ENCODE measurements around the gene CFAP251.
"Not testable (repeated sequence)": the region's sequence is repeated elsewhere in the genome, so short reads cannot be mapped to it uniquely, and the experiment has no call there.

Gene CFAP251, protein sequence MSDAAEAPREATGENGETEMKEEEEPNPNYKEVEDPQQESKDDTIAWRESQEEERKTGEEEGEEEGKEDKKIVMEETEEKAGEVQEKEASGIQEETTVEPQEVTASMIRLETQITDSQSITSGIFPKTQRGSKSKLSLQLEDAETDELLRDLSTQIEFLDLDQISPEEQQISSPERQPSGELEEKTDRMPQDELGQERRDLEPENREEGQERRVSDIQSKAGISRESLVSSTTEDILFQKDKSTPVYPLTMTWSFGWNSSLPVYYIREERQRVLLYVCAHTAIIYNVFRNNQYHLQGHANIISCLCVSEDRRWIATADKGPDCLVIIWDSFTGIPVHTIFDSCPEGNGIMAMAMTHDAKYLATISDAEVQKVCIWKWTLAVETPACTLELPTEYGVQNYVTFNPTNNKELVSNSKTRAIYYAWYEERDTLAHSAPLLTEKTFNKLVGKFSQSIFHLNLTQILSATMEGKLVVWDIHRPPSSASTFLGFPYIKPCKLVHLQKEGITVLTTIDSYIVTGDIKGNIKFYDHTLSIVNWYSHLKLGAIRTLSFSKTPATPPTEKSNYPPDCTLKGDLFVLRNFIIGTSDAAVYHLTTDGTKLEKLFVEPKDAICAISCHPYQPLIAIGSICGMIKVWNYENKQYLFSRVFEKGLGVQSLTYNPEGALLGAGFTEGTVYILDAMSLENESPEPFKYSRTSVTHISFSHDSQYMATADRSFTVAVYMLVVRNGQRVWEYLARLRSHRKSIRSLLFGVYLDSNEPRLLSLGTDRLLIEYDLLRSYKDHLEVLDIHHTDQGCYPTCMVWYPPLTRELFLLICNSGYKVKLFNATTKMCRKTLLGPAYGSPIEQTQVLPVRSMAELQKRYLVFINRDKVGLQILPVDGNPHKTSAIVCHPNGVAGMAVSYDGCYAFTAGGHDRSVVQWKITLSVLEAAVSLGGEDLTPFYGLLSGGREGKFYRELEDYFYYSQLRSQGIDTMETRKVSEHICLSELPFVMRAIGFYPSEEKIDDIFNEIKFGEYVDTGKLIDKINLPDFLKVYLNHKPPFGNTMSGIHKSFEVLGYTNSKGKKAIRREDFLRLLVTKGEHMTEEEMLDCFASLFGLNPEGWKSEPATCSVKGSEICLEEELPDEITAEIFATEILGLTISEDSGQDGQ

DNA sequence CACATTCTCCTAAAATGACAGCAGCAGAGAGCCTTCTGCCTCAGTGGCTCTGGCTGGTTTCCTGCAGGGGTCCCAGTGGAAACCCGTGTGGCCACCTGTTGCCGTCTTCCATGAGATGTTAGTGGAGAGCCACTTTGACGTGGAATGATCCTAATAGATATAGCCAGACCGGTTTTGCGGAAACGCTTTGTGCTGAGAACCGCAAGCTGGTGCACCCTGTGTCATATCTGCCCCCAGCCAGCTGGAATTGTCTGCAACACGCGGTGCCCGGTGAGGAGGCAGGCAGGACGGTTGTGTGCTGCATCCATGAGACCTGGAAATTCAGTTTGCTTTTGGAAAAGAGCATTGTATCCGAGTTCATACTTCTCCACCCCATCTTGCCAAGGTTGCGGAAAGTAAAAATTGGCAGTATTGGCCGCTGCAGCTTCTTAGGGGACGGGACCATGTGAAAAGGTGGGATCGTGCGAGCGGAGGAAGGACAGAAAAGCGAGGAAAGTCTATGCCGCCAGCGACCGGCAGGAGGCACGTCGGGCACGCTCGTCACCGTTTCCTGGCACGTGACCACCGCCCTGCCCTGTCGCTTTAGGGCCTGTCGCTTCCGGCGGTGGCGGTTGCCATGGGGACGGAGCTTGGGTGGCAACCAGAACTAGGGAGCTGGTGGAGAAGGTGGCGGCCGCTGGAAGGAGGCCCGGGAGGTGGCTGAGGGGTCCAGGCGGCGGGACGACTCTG is at the start of gene CFAP251:
Gene CFAP251 (plus strand): TSS at position 643 of the 729 bp plus-strand sequence. CDS start 2,714 bp downstream, outside the sequence.
- peak; percentile 79 for DNase-seq
- in situ Hi-C loops (cut with HindIII; ENCODE audit: low pct_ligation_motif_present, low pct_unique_long_range_greater_than_20kb, low sequenced_read_pairs), result no loop called here

DNA sequence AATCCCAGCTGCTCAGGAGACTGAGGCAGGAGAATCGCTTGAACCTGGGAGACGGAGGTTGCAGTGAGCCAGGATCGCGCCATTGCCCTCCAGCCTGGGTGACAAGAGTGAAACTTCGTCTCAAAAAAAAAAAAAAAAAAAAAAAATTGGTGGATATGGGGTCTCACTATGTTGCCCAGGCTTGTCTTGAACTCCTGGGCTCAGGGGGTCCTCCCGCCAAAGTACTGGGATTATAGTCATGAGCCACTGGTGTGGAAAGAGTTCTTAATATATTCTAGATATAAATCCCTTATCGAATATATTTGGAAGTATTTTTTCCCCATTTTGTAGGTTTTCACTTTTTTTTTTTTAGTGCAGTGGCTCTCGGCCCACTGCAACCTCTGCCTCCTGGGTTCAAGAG is 49.2 kb upstream of the CFAP251 start:
- in situ Hi-C loops (cut with HindIII; ENCODE audit: low pct_ligation_motif_present, low pct_unique_long_range_greater_than_20kb, low sequenced_read_pairs); DNase-seq: not testable (repeated sequence)

- no peak for DNase-seq
Observed at GRCh38 chr12:121871467-121871866, 46.9 kb upstream of the CFAP251 start.

GRCh38 chr12:121872546-121873215 is 45.7 kb upstream of the CFAP251 start:
- DNase-seq, result no peak
- in situ Hi-C loops (cut with HindIII; ENCODE audit: low pct_ligation_motif_present, low pct_unique_long_range_greater_than_20kb, low sequenced_read_pairs), result no loop called here

More at GRCh38 chr12:121871467-121871866, 46.9 kb upstream of the CFAP251 start:
- in situ Hi-C loops (cut with HindIII; ENCODE audit: low pct_ligation_motif_present, low pct_unique_long_range_greater_than_20kb, low sequenced_read_pairs), result no loop called here

DNA sequence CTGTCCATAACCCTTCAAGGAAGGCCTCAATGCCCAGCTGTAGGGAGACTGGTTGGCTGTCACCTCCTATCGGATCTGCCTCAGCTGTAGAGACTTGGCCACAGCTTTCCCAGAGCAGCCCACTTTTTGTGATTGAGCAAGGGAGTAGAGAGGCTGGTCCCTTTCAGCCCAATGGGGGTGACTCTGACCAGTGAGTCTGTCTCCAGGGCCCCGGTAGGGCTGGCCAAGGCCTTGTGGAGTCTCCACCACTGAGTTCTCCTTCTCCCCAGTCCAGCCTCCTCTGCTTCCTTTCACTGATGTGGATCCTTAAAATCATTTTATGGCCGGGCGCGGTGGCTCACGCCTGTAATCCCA is 45.2 kb upstream of the CFAP251 start:
- no peak for DNase-seq
- in situ Hi-C loops (cut with HindIII; ENCODE audit: low pct_ligation_motif_present, low pct_unique_long_range_greater_than_20kb, low sequenced_read_pairs), result no loop called here

GRCh38 chr12:121874071-121874470 is 44.3 kb upstream of the CFAP251 start:
- in situ Hi-C loops (cut with HindIII; ENCODE audit: low pct_ligation_motif_present, low pct_unique_long_range_greater_than_20kb, low sequenced_read_pairs), result no loop called here
- no peak for DNase-seq

DNA sequence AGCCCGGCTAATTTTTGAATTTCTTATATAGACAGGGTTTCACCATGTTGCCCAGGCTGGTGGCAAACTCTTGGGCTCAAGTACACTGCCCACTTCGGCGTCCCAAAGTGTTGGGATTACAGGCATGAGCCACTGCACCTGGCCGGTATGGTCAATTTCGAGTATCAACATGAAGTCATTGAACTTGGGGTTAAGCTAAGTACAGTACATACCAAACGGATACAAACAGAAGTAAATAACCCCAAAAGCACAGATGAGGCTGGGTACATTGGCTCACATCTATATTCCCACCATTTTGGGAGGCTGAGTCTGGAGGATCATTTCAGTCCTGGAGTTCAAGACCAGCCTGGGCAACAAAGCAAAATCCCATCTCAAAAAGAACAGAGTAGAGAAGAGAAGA is 42.8 kb upstream of the CFAP251 start:
- in situ Hi-C loops (cut with HindIII; ENCODE audit: low pct_ligation_motif_present, low pct_unique_long_range_greater_than_20kb, low sequenced_read_pairs), result no loop called here
- no peak for DNase-seq

- DNase-seq; in situ Hi-C loops (cut with HindIII; ENCODE audit: low pct_ligation_motif_present, low pct_unique_long_range_greater_than_20kb, low sequenced_read_pairs): not testable (repeated sequence)
Observed at GRCh38 chr12:121876080-121876447, 42.3 kb upstream of the CFAP251 start.

GRCh38 chr12:121883315-121883660 is 35.1 kb upstream of the CFAP251 start:
- in situ Hi-C loops (cut with HindIII; ENCODE audit: low pct_ligation_motif_present, low pct_unique_long_range_greater_than_20kb, low sequenced_read_pairs), result no loop called here

GRCh38 chr12:121885129-121885528 is 33.3 kb upstream of the CFAP251 start:
- peak; percentile 23 for DNase-seq
- in situ Hi-C loops (cut with HindIII; ENCODE audit: low pct_ligation_motif_present, low pct_unique_long_range_greater_than_20kb, low sequenced_read_pairs), result not testable (repeated sequence)

More at GRCh38 chr12:121883315-121883660, 35.1 kb upstream of the CFAP251 start:
- DNase-seq, result no peak

- no peak for DNase-seq
- in situ Hi-C loops (cut with HindIII; ENCODE audit: low pct_ligation_motif_present, low pct_unique_long_range_greater_than_20kb, low sequenced_read_pairs), result no loop called here
Observed at GRCh38 chr12:121888083-121888477, 30.3 kb upstream of the CFAP251 start.

DNA sequence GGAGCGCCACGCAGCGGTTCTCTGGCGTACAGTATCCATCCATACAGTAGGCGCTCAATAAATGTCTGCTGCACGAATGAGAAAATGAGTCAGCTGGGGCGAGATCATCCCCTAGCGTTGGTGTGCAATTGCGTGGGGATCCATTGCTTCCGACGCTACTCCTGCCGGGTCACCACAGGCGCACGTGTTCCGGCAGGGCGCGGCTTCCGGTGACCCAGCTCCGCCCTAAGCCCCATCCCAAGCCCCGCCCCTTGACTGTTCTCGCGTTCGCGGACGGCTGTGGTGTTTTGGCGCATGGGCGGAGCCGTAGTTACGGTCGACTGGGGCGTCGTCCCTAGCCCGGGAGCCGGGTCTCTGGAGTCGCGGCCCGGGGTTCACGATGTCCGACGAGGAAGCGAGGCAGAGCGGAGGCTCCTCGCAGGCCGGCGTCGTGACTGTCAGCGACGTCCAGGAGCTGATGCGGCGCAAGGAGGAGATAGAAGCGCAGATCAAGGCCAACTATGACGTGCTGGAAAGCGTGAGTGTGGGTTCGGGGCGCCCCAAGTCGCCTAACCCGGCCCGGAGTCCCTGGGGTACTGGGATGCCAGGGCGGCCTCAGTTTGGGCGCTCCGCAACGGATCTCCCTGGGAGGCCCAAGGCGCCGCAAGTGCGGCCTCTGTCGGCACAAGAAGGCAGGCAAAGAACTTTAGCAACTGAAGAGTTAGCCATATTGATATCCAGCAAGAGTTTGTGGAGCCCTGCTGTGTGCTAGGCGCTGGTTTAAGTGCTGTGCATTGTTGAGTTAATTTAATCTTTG is 29.7 kb upstream of the CFAP251 start, which contains the start of gene PSMD9:
Gene PSMD9 (plus strand): TSS at position 313 of the 796 bp plus-strand sequence. CDS start 67 bp downstream, at position 380.
- DNase-seq, result peak; percentile 99
- in situ Hi-C loops (cut with HindIII; ENCODE audit: low pct_ligation_motif_present, low pct_unique_long_range_greater_than_20kb, low sequenced_read_pairs), result no loop called here

GRCh38 chr12:121889274-121889624 is 29.1 kb upstream of the CFAP251 start:
- in situ Hi-C loops (cut with HindIII; ENCODE audit: low pct_ligation_motif_present, low pct_unique_long_range_greater_than_20kb, low sequenced_read_pairs), result no loop called here
- DNase-seq, result no peak

DNA sequence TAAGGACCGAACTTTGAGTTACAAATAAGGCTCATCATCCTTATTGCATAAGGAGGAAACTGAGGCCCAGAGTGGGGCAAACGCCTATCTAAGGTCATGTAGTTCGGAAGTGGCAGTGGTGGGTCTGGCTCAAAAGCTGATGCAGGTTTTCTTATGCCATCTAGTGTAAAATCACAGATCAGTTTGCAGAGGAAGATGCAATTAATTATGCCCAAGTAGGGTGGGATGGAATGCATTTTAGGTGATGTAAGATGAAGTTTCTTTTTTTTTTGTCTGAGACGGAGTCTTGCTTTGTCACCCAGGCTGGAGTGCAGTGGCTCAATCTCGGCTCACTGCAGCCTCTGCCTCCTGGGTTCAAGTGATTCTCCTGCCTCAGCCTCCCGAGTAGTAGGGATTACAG is 28.7 kb upstream of the CFAP251 start:
- in situ Hi-C loops (cut with HindIII; ENCODE audit: low pct_ligation_motif_present, low pct_unique_long_range_greater_than_20kb, low sequenced_read_pairs); DNase-seq: not testable (repeated sequence)

DNA sequence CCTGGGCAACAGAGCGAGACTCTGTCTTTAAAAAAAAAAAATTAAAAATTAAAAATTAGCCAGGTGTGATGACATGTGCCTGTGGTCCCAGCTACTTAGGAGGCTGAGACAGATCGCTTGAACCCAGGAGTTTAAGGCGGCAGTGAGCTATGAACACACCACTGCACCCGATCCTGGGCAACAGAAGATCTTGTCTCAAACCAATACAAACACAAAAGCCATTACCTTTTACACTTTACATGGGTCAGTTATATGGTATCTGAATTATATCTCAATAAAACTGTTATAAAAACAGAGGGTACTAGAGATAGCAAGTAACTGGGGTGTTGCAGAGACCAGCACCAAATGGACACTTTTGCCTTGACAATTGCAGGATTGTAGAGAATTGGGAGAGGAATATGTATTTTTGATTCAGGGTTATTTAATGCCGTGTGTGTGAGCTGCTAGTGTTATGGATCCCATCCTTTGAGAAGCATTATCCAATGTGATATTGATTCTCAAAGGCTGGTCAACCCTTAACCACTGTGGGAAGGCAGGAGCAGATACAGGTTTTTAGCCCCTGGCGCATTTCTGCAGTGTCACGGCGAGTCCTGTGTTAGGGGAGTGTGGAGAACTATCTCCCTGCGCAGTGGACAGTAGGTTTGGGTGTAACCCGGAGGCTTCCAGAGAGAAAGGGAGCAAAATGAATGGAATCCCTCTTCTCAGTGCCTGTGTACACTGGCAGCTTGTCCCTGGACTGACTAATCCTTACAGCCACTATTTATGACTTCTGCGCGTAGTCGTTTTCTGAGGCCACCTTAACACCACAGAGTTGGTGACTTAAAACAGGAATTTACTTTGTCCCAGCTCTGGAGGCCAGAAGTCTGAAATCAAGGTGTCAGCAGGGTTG is 25.5 kb upstream of the CFAP251 start:
- in situ Hi-C loops (cut with HindIII; ENCODE audit: low pct_ligation_motif_present, low pct_unique_long_range_greater_than_20kb, low sequenced_read_pairs), result no loop called here
- no peak for DNase-seq

DNA sequence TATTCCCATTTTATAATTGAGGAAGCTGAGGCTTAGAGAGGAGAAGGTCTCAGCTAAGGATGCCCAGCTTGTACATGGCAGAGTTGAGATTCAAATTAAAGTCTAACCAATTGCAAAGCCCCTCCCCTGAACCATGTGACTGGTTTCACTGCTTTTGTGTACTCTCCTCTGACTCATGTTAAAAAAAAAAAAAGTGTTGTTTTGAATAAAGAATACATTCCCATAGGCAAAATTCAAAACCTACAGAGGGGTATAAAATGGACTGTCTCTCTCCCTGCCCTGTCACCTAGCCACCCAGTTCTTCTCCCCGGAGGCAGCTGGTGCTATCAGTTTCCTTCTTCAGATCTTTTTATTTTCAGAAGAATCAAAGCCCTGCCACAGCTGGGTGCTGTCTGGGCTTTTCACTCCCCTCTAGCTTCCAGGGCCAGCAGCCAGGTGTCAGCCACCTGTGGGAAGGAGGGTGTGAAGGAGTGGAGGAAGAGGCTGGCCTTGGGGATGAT is 24.4 kb upstream of the CFAP251 start:
- in situ Hi-C loops (cut with HindIII; ENCODE audit: low pct_ligation_motif_present, low pct_unique_long_range_greater_than_20kb, low sequenced_read_pairs), result no loop called here
- DNase-seq, result peak; percentile 85

Measured in ACHN (cell line).